ENCODE measurements around the gene CUL3.
"Not testable (repeated sequence)": the region's sequence is repeated elsewhere in the genome, so short reads cannot be mapped to it uniquely, and the experiment has no call there.

The CUL3 gene

GRCh38 chr2:224585211-224586088, at the start of gene CUL3:
Gene CUL3, minus strand, starts transcription at chr2:224585363. Its CDS starts 354 bp downstream, at chr2:224585009.
- DNase-seq (ENCODE audit: low read depth) = peak; percentile 100

GRCh38 chr2:224630659-224631550, 45.7 kb upstream of the CUL3 start:
- no peak for DNase-seq (ENCODE audit: low read depth)

- DNase-seq (ENCODE audit: low read depth) = no peak
Measured at GRCh38 chr2:224628416-224628815, 43.3 kb upstream of the CUL3 start.

GRCh38 chr2:224626735-224627134, 41.6 kb upstream of the CUL3 start:
- DNase-seq (ENCODE audit: low read depth) = no peak

GRCh38 chr2:224613543-224614286, 28.6 kb upstream of the CUL3 start:
- no peak for DNase-seq (ENCODE audit: low read depth)

- no peak for DNase-seq (ENCODE audit: low read depth)
Measured at GRCh38 chr2:224612578-224612977, 27.4 kb upstream of the CUL3 start.

- DNase-seq (ENCODE audit: low read depth) = no peak
Measured at GRCh38 chr2:224611938-224612337, 26.8 kb upstream of the CUL3 start.

GRCh38 chr2:224608104-224608503, 22.9 kb upstream of the CUL3 start:
- DNase-seq (ENCODE audit: low read depth) = no peak

GRCh38 chr2:224603746-224604500, 18.8 kb upstream of the CUL3 start:
- not testable (repeated sequence) for DNase-seq (ENCODE audit: low read depth)

GRCh38 chr2:224602778-224603375, 17.7 kb upstream of the CUL3 start:
- not testable (repeated sequence) for DNase-seq (ENCODE audit: low read depth)

GRCh38 chr2:224601923-224602322, 16.8 kb upstream of the CUL3 start:
- no peak for DNase-seq (ENCODE audit: low read depth)

GRCh38 chr2:224598678-224599077, 13.5 kb upstream of the CUL3 start:
- no peak for DNase-seq (ENCODE audit: low read depth)

GRCh38 chr2:224596289-224596688, 11.1 kb upstream of the CUL3 start:
- DNase-seq (ENCODE audit: low read depth) = no peak

- DNase-seq (ENCODE audit: low read depth) = no peak
Measured at GRCh38 chr2:224595518-224595917, 10.4 kb upstream of the CUL3 start.

GRCh38 chr2:224594840-224595239, 9.7 kb upstream of the CUL3 start:
- DNase-seq (ENCODE audit: low read depth) = no peak

- no peak for DNase-seq (ENCODE audit: low read depth)
Measured at GRCh38 chr2:224591220-224591619, 6.1 kb upstream of the CUL3 start.

GRCh38 chr2:224586127-224586695, 1.0 kb upstream of the CUL3 start:
- DNase-seq (ENCODE audit: low read depth) = no peak

- peak; percentile 48 for DNase-seq (ENCODE audit: low read depth)
Measured at GRCh38 chr2:224584785-224585210, 365 bp downstream of the CUL3 start.

- peak; percentile 2 for DNase-seq (ENCODE audit: low read depth)
Measured at GRCh38 chr2:224584111-224584784, 915 bp downstream of the CUL3 start.

- DNase-seq (ENCODE audit: low read depth) = not testable (repeated sequence)
Measured at GRCh38 chr2:224583033-224583432, 2.1 kb downstream of the CUL3 start.
